Left kidney (tissue), 2 donors: ENCODE results near the gene CATSPER3. TPM values are rescaled to one million over a fixed set of nuclear protein-coding genes. Genes with fewer than 3 reads are reported as not detected.
"Not testable (repeated sequence)": the region's sequence is repeated elsewhere in the genome, so short reads cannot be mapped to it uniquely, and the experiment has no call there.

ENCODE experiments used
- DNase-seq: peaks from one replicate; pipeline ENCODE4 v3.0.0-alpha.2; 2013
- polyA plus RNA-seq: library from polyadenylated mRNA; unstranded; fragments of 120-200 nt; gene quantifications from one replicate; pipeline ENCODE4 v1.2.1, GENCODE V29; 2013; ENCODE audit not compliant: insufficient read length

Gene CATSPER3
- polyA plus RNA-seq, 1 donor, result 1.7 TPM

DNA sequence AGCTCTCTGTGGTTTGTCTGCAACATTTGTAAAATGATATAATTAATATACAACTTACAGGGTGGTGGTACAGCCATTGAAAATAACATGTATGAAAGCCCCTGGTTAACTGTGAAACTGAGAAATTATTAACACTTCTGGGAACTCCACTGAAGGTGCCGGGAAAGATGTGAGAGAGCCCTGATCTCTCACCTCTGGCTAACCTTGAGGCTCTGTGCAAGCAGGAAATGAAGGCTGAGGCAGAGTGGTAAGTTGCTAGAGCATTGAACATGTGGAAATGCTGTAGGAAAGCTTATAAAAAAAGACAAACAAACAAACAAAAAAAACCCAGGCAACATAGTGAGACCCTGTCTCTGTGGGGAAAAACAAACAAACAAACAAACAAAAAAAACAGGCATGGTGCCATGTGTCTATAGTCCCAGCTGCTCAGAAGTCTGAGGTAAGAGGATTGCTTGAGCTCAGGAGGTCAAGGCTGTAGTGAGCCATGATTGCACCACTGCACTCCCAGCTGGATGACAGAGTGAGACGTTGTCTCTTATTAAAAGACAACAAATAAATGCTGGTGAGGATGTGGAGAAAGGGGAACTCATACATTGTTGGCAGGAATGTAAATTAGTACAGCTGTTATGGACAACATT is 7.5 kb downstream of the CATSPER3 start:
- no peak for DNase-seq

DNA sequence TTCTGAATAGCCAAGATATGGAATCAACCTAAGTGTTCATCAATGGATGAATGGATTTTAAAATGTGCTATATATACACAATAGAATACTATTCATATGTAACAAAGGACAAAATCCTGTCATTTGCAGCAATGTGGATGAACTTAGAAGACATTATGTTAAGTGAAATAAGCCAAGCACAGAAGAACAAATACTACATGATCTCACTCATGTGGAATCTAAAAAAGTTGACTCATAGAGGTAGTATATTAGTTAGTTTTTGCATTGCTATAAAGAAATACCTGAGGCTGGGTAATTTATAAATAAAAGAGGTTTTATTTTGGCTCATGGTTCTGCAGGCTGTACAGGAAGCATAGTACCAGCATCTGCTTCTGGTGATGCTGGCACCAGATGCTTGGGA is 8.1 kb downstream of the CATSPER3 start:
- DNase-seq, result no peak

- no peak for DNase-seq
These were observed 9.1 kb downstream of the CATSPER3 start for GRCh38 chr5:134976841-134977240.

GRCh38 chr5:134979416-134979815 is 11.7 kb downstream of the CATSPER3 start:
- no peak for DNase-seq

- no peak for DNase-seq
These were observed 14.5 kb downstream of the CATSPER3 start for GRCh38 chr5:134982230-134982629.

GRCh38 chr5:134989266-134989830 is 21.6 kb downstream of the CATSPER3 start:
- DNase-seq, result no peak

GRCh38 chr5:134990183-134990582 is 22.5 kb downstream of the CATSPER3 start:
- not testable (repeated sequence) for DNase-seq

GRCh38 chr5:134992148-134992547 is 24.4 kb downstream of the CATSPER3 start:
- DNase-seq, result no peak

DNA sequence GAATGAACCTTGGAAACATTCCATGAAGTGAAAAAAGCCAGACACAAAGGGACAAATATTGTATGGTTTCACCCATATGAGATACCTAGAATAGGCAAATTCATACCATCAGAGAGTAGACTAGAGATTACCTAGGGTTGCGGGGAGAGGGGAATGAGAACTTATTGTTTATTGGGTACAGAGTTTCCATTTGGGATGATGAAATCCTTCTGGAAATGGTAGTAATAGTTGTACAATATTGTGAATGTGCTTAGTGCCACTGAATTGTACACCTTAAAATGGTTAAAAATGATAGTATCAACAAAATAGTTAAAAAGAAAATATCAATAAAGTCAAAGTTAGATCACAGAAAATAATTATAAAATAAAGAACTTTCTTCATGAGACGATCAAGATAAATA is 25.5 kb downstream of the CATSPER3 start:
- no peak for DNase-seq

GRCh38 chr5:134994560-134995156 is 27.0 kb downstream of the CATSPER3 start:
- DNase-seq, result no peak

GRCh38 chr5:134995850-134996402 is 28.2 kb downstream of the CATSPER3 start:
- DNase-seq, result no peak

- DNase-seq, result no peak
These were observed 29.3 kb downstream of the CATSPER3 start for GRCh38 chr5:134997015-134997414.

DNA sequence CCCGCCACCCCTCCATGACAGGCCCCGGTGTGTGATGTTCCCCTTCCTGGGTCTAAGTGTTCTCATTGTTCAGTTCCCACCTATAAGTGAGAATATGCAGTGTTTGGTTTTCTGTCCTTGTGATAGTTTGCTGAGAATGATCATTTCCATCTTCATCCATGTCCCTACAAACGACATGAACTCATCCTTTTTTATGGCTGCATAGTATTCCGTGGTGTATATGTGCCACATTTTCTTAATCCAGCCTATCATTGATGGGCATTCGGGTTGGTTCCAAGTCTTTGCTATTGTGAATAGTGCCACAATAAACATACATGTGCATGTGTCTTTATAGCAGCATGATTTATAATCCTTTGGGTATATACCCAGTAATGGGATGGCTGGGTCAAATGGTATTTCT is 30.4 kb downstream of the CATSPER3 start:
- DNase-seq, result not testable (repeated sequence)

DNA sequence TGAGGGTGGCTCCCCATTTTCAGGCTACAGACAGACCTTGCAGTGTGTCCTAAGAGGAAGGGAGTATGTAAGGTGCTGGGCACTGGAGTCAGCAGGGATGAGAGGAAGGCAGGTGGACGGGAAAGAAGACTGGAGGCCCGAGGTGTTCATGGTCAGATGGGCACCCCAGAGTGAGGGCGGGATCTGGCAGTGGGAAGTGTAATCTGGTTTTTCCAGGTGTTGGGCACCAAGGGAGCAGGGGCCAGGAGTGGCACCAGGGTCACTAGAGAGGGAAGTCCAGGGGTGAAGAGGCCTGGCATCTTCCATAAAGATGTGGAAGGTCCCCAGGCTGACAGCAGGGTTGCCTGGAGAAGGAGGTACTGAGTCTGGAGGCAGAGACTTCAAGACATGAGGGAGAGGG is 36.7 kb downstream of the CATSPER3 start:
- no peak for DNase-seq

DNA sequence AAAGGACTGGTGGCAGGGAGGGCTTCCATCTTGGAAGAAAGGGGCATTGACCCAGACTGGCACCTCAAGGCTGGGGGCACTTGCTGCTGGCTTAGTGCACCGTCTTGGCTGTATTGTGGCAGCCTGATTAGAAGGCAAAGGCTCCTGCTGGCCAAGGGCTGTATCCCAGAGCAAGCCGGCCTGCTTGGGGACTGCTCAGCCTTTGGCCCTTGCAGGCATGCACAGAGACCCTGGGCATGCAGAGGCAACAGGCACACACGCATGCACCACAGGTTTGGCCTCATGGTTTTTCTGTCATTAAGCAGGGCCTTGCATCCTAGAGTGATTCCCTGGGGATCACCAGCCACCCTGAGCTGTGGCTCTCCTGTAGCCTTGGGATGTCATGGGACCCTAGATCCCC is 37.4 kb downstream of the CATSPER3 start:
- DNase-seq, result no peak

GRCh38 chr5:135007305-135007704 is 39.6 kb downstream of the CATSPER3 start:
- no peak for DNase-seq

- no peak for DNase-seq
These were observed 40.1 kb downstream of the CATSPER3 start for GRCh38 chr5:135007749-135008363.

DNA sequence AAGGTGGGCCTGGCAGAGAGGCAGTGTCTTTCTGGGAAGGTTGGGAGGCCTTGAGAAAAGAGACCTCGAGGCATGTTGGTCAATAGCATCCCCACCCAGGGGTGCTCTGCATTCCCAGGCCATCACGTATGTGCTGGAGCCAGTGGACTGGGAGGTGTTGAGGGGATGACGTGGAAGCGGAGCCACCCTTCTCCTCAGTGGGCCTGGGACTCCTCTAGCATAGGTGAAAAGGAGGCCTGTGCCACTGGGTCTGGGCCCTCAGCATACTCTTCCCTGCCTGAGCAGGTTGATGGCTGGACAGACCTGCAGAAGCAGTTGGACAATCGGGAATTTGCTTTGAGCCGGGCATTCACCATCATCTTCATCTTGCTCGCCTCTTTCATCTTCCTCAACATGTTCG is 40.8 kb downstream of the CATSPER3 start:
- DNase-seq, result no peak

DNA sequence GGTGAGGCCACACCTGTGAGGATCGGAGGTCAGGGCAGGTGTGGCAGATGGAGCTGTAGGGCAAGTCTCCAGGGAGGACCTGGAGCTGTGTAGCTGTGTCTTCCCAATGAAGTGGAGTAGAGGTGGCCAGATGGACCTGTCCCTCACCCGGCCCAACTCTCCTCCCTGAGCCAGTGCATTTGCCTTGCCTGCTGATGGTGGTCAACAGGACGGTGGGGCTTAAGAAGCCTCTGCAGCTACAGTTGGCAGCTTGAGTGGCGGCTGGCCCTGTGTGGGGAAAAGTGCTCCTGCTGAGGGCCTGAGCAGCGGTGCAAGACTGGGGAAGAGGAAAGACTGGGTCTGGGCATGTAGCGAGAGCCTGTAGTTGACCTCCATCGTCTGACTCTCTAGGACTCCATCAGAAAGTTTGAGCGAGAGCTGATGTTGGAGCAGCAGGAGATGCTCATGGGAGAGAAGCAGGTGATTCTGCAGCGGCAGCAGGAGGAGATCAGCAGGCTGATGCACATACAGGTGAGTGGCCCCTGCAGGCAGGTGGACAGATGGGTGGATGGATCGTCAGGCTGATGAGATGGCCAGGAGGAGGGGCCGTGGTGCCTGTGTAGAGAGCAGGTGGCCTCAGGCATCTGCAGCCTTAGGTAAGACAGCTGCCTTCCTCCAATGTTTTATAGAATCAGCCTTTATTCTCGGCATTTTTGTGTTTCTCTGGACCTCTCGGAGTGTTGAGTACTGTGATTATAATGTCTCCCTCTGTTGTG is 41.5 kb downstream of the CATSPER3 start:
- no peak for DNase-seq

DNA sequence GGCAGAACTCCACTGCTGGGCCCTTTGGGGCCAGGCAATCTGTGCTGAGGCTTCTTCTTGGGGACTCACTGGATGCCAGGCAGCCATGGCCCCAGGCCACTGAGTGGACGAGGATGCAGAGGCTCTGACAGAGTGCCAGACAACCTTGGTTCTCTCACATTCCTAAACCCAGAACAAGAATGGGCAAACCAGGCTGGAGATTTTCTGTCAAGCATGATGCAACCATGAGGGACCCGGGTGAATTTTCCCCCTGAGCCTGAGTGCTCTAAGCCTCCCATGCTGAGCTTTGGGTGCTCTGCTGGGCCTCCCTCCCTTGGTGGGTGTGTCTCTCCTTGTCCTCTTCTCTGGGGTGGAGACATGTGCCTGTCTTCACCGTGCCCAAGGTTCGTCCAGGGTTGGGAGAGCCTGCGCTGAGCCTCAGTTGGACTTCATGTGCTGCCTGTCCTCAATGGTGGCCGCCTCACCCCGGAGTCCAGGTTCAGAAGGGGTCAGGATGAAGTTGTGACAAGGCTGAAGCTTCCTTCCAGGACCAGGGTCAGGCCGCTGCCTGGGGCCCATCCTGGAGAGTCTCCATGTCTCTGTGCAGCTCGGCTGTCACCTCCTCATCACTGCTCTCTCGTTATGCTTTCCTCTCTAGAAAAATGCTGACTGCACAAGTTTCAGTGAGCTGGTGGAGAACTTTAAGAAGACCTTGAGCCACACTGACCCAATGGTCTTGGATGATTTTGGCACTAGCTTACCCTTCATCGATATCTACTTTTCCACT is 42.2 kb downstream of the CATSPER3 start:
- DNase-seq, result no peak

DNA sequence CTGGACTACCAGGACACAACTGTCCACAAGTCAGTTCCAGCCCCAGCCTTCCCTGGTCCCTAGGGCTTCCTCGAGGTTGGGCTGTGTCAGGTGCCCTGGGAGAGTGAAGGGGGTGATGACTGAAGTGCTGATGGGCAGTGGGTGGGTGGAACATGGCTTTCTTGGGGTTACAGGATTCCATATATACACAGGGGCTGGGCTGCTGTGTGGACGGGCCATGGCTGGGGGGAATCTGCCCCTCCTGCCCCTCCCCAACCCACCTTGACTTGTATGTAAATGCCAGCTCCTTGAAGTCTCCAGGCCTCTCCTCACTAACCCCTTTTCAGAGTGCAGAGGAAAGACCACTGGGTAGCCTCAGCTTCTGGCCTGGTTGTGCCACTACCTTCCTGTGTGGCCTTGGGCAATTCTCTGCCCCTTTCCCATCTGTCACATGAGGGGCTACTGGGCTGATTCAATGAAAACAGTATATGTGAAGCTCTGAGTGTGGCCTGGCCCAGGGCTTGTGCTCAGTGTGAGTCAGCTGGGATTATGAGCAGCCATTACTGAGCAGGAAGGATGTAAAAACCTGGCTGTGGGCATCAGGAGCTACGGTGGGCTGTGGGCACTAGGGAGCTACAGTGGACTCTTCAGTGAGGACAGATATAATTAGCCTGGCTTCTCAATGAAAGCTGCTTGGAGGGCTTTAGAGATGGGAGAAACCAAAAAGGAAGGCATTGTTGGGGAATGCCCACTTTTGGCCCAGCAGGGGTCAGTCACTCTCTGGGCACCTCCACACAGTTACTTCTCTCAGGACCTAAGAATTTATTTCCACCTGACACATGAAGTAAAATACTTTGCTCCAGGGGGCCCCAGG is 43.0 kb downstream of the CATSPER3 start:
- no peak for DNase-seq
